GM19240 (cell line): Measurements from ENCODE around the gene LRRTM4.

ENCODE experiments used
- DNase-seq: peaks from one replicate; pipeline ENCODE4 v3.0.0; 2011; ENCODE audit warnings: low spot score; ENCODE audit not compliant: insufficient read length

LRRTM4 gene

GRCh38 chr2:77479395-77479794, 42.8 kb downstream of the LRRTM4 start:
- no peak for DNase-seq

- DNase-seq, result no peak
These were observed 52.1 kb downstream of the LRRTM4 start for GRCh38 chr2:77470096-77470495.

- no peak for DNase-seq
These were observed 53.1 kb downstream of the LRRTM4 start for GRCh38 chr2:77469106-77469505.

GRCh38 chr2:77459840-77460239, 62.3 kb downstream of the LRRTM4 start:
- DNase-seq, result no peak

GRCh38 chr2:77458216-77458615, 64.0 kb downstream of the LRRTM4 start:
- no peak for DNase-seq

- DNase-seq, result no peak
These were observed 64.5 kb downstream of the LRRTM4 start for GRCh38 chr2:77457665-77458064.

- no peak for DNase-seq
These were observed 79.1 kb downstream of the LRRTM4 start for GRCh38 chr2:77443076-77443475.

- no peak for DNase-seq
These were observed 87.3 kb downstream of the LRRTM4 start for GRCh38 chr2:77434880-77435279.

GRCh38 chr2:77428946-77429345, 93.2 kb downstream of the LRRTM4 start:
- no peak for DNase-seq

GRCh38 chr2:77421971-77422370, 100.2 kb downstream of the LRRTM4 start:
- no peak for DNase-seq

- no peak for DNase-seq
These were observed 103.6 kb downstream of the LRRTM4 start for GRCh38 chr2:77418537-77418936.

GRCh38 chr2:77404189-77404588, 118.0 kb downstream of the LRRTM4 start:
- no peak for DNase-seq

GRCh38 chr2:77398970-77399600, 123.1 kb downstream of the LRRTM4 start:
- DNase-seq, result no peak

- DNase-seq, result no peak
These were observed 124.4 kb downstream of the LRRTM4 start for GRCh38 chr2:77397763-77398162.

- no peak for DNase-seq
These were observed 127.2 kb downstream of the LRRTM4 start for GRCh38 chr2:77395011-77395410.

GRCh38 chr2:77391119-77391518, 131.1 kb downstream of the LRRTM4 start:
- no peak for DNase-seq

- no peak for DNase-seq
These were observed 134.9 kb downstream of the LRRTM4 start for GRCh38 chr2:77387324-77387723.

GRCh38 chr2:77372636-77373035, 149.5 kb downstream of the LRRTM4 start:
- DNase-seq, result no peak

GRCh38 chr2:77370511-77370910, 151.7 kb downstream of the LRRTM4 start:
- no peak for DNase-seq

- DNase-seq, result no peak
These were observed 158.9 kb downstream of the LRRTM4 start for GRCh38 chr2:77363277-77363676.

GRCh38 chr2:77348821-77349220, 173.4 kb downstream of the LRRTM4 start:
- no peak for DNase-seq

- DNase-seq, result no peak
These were observed 186.2 kb downstream of the LRRTM4 start for GRCh38 chr2:77336013-77336412.

- no peak for DNase-seq
These were observed 193.8 kb downstream of the LRRTM4 start for GRCh38 chr2:77328134-77328931.
